DND-41 (cell line): ENCODE measurements around the gene PLA2G2E.

Experiments
- ATAC-seq: fragments of 200-7000 bp; cut with Tn5 transposase; 3 replicates; pipeline ENCODE4 v1.9.1; 2021; ENCODE audit warnings: low read depth; ENCODE audit not compliant: insufficient read depth
- DNase-seq: peaks from one replicate; pipeline ENCODE4 v3.0.0-alpha.2; 2020
- H2AFZ ChIP-seq: 2 replicates; pipeline ENCODE4 v1.6.0; 2012; ENCODE audit warnings: low read depth, low read length
- H3K27ac ChIP-seq: 2 replicates; pipeline ENCODE4 v1.5.1; 2012; ENCODE audit warnings: low read length, inconsistent platforms
- H3K27me3 ChIP-seq: fragments of 200-600 bp; sonication (generic); 2 replicates; pipeline ENCODE4 v1.6.0; 2012; ENCODE audit warnings: low read length, mild to moderate bottlenecking, inconsistent platforms; ENCODE audit not compliant: insufficient read depth, poor library complexity
- H3K36me3 ChIP-seq: 2 replicates; pipeline ENCODE4 v1.5.1; 2012; ENCODE audit warnings: low read length, inconsistent platforms; ENCODE audit not compliant: insufficient read depth
- H3K4me1 ChIP-seq: 2 replicates; pipeline ENCODE4 v1.5.1; 2012; ENCODE audit warnings: mild to moderate bottlenecking, low read length; ENCODE audit not compliant: insufficient read depth
- H3K4me2 ChIP-seq: 2 replicates; pipeline ENCODE4 v1.6.0; 2012; ENCODE audit warnings: mild to moderate bottlenecking, moderate library complexity, low read length, inconsistent platforms; ENCODE audit not compliant: insufficient read depth
- H3K4me3 ChIP-seq, 2 experiments: fragments of 200-600 bp in 1 of 2; shearing (Covaris generic) in 1 of 2; 2 replicates each; pipeline ENCODE4 v1.5.1; 2012 to 2016; ENCODE audit warnings: inconsistent platforms in 2 of 2, low read length in 2 of 2, mild to moderate bottlenecking in 2 of 2, low read depth in 1 of 2, moderate library complexity in 1 of 2
- H3K79me2 ChIP-seq: 2 replicates; pipeline ENCODE4 v1.6.0; 2012; ENCODE audit warnings: low read length, inconsistent platforms; ENCODE audit not compliant: insufficient read depth
- H3K9ac ChIP-seq: 2 replicates; pipeline ENCODE4 v1.6.0; 2012; ENCODE audit warnings: low read depth, mild to moderate bottlenecking, inconsistent platforms, low read length, moderate library complexity
- H3K9me3 ChIP-seq: 2 replicates; pipeline ENCODE4 v1.5.1; 2012; ENCODE audit warnings: low read length, moderate library complexity, mild to moderate bottlenecking, inconsistent platforms; ENCODE audit not compliant: insufficient read depth, severe bottlenecking
- H4K20me1 ChIP-seq: 2 replicates; pipeline ENCODE4 v1.6.0; 2012; ENCODE audit warnings: low read length; ENCODE audit not compliant: insufficient read depth
- EZH2 ChIP-seq: IDR thresholded peaks from 3 replicates; pipeline ENCODE4 v1.6.1; 2012; ENCODE audit warnings: borderline replicate concordance, low read depth, mild to moderate bottlenecking, moderate library complexity, low read length, inconsistent platforms; ENCODE audit not compliant: severe bottlenecking
- TF ChIP-seq, protein P1 (sequence below): IDR thresholded peaks from 2 replicates; pipeline ENCODE4 v1.5.1; 2012; ENCODE audit warnings: borderline replicate concordance, low read length, moderate library complexity, mild to moderate bottlenecking; ENCODE audit not compliant: poor library complexity, severe bottlenecking; ENCODE audit errors: extremely low read depth

The PLA2G2E gene

DNA sequence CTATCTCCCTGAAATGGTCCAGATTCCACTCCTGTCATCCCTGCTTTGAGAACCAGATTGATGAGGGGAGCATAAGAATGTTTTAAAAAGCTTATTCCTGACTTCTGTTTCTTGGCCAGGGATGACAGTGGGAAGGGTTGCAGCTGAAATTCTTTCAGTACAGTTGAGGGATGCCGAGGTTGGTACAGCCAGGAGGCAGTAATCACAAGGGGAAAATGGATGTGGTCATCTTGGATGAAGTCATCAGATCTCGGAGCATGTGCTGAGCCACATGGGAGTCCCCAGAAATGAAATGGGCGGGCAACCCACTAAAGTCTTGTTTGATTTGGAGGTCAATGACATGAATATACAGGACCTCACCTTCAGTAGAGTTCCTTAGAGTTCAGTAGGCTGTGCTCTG is 18.7 kb upstream of the PLA2G2E start:
- Histone ChIP-seq H2AFZ (no peak overlapping the region), H3K27me3 (peaks cover 3% of the 10 kb centered on the region), H3K4me1 (no peaks in the 10 kb centered on the region), H3K4me3 (no peak overlapping the region), H3K9ac (no peak overlapping the region), H3K36me3 (no peaks in the 10 kb centered on the region), H3K9me3 (no peaks in the 10 kb centered on the region), H3K79me2 (no peaks in the 10 kb centered on the region), H3K4me2 (no peak overlapping the region), H4K20me1 (no peaks in the 10 kb centered on the region), H3K27ac (no peak overlapping the region)
- DNase-seq (no peak), ATAC-seq (no peak)
- TF ChIP-seq, protein P1, sequence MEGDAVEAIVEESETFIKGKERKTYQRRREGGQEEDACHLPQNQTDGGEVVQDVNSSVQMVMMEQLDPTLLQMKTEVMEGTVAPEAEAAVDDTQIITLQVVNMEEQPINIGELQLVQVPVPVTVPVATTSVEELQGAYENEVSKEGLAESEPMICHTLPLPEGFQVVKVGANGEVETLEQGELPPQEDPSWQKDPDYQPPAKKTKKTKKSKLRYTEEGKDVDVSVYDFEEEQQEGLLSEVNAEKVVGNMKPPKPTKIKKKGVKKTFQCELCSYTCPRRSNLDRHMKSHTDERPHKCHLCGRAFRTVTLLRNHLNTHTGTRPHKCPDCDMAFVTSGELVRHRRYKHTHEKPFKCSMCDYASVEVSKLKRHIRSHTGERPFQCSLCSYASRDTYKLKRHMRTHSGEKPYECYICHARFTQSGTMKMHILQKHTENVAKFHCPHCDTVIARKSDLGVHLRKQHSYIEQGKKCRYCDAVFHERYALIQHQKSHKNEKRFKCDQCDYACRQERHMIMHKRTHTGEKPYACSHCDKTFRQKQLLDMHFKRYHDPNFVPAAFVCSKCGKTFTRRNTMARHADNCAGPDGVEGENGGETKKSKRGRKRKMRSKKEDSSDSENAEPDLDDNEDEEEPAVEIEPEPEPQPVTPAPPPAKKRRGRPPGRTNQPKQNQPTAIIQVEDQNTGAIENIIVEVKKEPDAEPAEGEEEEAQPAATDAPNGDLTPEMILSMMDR: no peak
- TF ChIP-seq EZH2: no peak

DNA sequence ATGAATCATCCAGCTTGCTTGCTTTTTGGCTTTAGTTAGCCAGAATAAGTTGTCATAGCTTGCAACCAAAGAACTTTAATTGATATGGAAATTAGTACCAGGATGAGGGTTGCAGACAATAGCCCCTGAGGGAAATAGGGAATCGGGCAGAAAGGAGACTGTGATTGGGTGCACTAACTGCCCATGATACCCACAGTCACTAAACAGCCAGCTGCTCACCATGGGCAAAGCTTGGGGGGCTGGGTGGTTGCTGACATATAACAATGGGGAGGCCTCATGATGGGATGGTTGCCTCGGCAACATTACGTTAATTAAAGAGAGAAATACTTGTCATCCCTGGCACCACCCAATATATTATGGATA is 17.8 kb upstream of the PLA2G2E start:
- Histone ChIP-seq H4K20me1 (no peaks in the 10 kb centered on the region), H3K79me2 (no peaks in the 10 kb centered on the region), H3K9me3 (no peaks in the 10 kb centered on the region), H3K27me3 (peaks cover 3% of the 10 kb centered on the region), H3K4me3 (no peak overlapping the region), H3K27ac (no peak overlapping the region), H3K4me2 (no peak overlapping the region), H3K36me3 (no peaks in the 10 kb centered on the region), H3K4me1 (no peaks in the 10 kb centered on the region), H3K9ac (no peak overlapping the region), H2AFZ (no peak overlapping the region)
- TF ChIP-seq, protein P1: no peak
- TF ChIP-seq EZH2: no peak
- ATAC-seq (no peak), DNase-seq (no peak)

DNA sequence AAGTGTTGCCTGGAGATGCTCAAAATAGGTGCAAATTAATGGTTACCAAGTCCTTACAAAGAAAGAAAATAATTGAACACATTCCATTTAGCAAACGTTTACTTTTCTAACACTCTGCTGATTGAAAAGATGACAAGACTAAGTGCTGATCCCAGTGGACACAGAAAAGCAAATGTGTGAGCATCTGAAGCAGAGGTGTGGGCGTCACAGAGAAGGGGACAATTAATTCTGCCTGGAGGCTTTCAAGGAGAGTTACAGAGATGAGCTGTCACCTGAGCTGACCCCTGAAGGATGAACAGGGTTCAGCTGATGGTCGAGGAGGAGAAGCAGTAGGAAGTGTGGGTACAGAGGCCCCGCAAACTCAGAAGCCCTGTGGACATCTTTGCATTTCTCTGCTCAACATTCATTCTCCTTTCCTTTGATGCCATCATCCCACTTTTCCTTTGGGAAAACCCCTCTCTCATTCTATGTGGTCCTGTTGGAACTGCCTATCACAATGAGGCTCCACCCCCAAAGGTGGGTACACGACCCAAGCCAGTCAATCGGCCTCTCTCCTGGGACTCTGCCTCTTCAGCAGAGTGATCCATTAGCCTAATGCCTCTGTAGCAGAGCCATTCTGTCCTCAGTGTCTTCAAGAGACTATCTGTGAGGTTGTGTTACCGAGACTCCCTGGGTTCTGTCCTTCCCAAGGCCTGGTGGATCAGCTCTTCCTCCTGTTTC is 17.2 kb upstream of the PLA2G2E start:
- Histone ChIP-seq H3K27me3 (peaks cover 3% of the 10 kb centered on the region), H3K4me2 (no peak overlapping the region), H3K4me3 (no peak overlapping the region), H2AFZ (no peak overlapping the region), H3K79me2 (no peaks in the 10 kb centered on the region), H3K27ac (no peak overlapping the region), H4K20me1 (no peaks in the 10 kb centered on the region), H3K9ac (no peak overlapping the region), H3K9me3 (no peaks in the 10 kb centered on the region), H3K36me3 (no peaks in the 10 kb centered on the region), H3K4me1 (no peaks in the 10 kb centered on the region)
- no peak for TF ChIP-seq EZH2
- TF ChIP-seq, protein P1: no peak
- ATAC-seq (no peak), DNase-seq (no peak)
